GM12873 (cell line): Measurements from ENCODE around the gene GLDN.

Source experiments
- CTCF ChIP-seq: IDR thresholded peaks from 2 replicates; pipeline ENCODE4 v1.5.1; 2012; ENCODE audit warnings: low read depth, mild to moderate bottlenecking, moderate library complexity, low read length, control low read depth; ENCODE audit not compliant: insufficient read depth; ENCODE audit errors: missing control alignments

GLDN gene

GRCh38 chr15:51325167-51325566 is 16.3 kb upstream of the GLDN start:
- TF ChIP-seq CTCF: no peak

- no peak for TF ChIP-seq CTCF
These were observed 14.4 kb upstream of the GLDN start for GRCh38 chr15:51327081-51327480.

- TF ChIP-seq CTCF: no peak
These were observed 12.5 kb upstream of the GLDN start for GRCh38 chr15:51328926-51329325.

- no peak for TF ChIP-seq CTCF
These were observed 10.3 kb upstream of the GLDN start for GRCh38 chr15:51331141-51331540.

- TF ChIP-seq CTCF: no peak
These were observed 9.0 kb upstream of the GLDN start for GRCh38 chr15:51332206-51333147.

GRCh38 chr15:51333571-51333970 is 7.9 kb upstream of the GLDN start:
- TF ChIP-seq CTCF: no peak

- TF ChIP-seq CTCF: no peak
These were observed 7.4 kb upstream of the GLDN start for GRCh38 chr15:51334011-51334451.
